ENCODE data around the gene KIF4A. TPM values are rescaled to one million over a fixed set of nuclear protein-coding genes. Genes with fewer than 3 reads are reported as not detected.
A peak's percentile ranks its signal among the peaks of the same experiment; 100 is the strongest.
"Not testable (repeated sequence)": the region's sequence is repeated elsewhere in the genome, so short reads cannot be mapped to it uniquely, and the experiment has no call there.

Gene KIF4A
- total and polyA plus RNA-seq, 9 of the 15 experiments (the other 6 are each of a cell fraction or from before 2014, with no cell fraction given): 13.0 to 42.7 (median 35.9) TPM

DNA sequence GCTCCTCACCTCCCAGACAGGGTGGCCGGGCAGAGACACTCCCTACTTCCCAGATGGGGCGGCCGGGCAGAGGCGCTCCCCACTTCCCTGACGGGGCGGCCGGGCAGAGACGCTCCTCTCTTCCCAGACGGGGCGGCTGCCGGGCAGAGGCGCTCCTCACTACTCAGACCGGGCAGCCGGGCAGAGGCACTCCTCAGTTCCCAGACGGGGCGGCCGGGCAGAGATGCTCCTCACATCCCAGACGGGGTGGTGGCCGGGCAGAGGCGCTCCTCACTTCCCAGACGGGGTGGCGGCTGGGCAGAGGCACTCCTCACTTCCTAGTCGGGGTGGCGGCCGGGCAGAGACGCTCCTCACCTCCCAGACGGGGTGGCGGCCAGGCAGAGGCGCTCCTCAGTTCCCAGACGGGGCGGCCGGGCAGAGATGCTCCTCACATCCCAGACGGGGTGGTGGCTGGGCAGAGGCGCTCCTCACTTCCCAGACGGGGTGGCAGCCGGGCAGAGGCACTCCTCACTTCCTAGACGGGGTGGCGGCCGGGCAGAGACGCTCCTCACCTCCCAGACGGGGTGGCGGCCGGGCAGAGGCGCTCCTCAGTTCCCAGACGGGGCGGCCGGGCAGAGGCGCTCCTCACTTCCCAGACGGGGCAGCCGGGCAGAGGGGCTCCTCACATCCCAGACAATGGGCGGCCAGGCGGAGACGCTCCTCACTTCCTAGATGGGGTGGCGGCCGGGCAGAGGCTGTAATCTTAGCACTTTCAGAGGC is 59.6 kb downstream of the KIF4A start:
- intact Hi-C loops (cut with micrococcal nuclease); H4K20me1 ChIP-seq (replicated peaks; ENCODE audit: control insufficient read depth, insufficient read depth, low read length); ATAC-seq; BruUV-seq (replicated peaks); FAIRE-seq; H3K4me3 ChIP-seq; H2AFZ ChIP-seq (ENCODE audit: low read depth, low read length); H3K27me3 ChIP-seq (ENCODE audit: control insufficient read depth in 2 of 2, insufficient read depth in 2 of 2, low read length in 2 of 2); H3K9ac ChIP-seq (ENCODE audit: insufficient read depth in 1 of 2, low read depth in 2 of 2, low read length in 2 of 2); H3K9me1 ChIP-seq (ENCODE audit: control insufficient read depth, insufficient read depth, low read length); in situ Hi-C loops (cut with MboI); H3K9me3 ChIP-seq (replicated peaks; ENCODE audit: control insufficient read depth, insufficient read depth, low read depth, low read length); H3K4me1 ChIP-seq (replicated peaks in 1 of 2; ENCODE audit: control insufficient read depth in 2 of 2, insufficient read depth in 2 of 2, low read length in 2 of 2); POLR2A ChIA-PET; H3K79me2 ChIP-seq (ENCODE audit: control insufficient read depth, insufficient read depth, low read length); H3K27ac ChIP-seq (ENCODE audit: extremely low read depth, low read depth, low read length); CTCF ChIA-PET (ENCODE audit: low intra/inter-chr PET ratio); DNase-seq (ENCODE audit: extremely low read depth in 1 of 4, low spot score in 3 of 4); H3K4me2 ChIP-seq (ENCODE audit: insufficient read depth, low read length): not testable (repeated sequence)
- 95% methylated on average over 12 of the region's 55 CpGs for WGBS (ENCODE audit: insufficient coverage, low coverage, missing lambda C conversion rate)
- H3K36me3 ChIP-seq (ENCODE audit: control insufficient read depth, insufficient read depth, low read length): peaks cover 41% of the 10 kb centered on the region
- TF ChIP-seq POLR2G (IDR thresholded peaks at IDR 0.05; ENCODE audit: low read depth, low read length): 0 out of 2 replicates have a peak, but pooled peaks have one; percentile 18

GRCh38 chrX:70352496-70352895 is 62.6 kb downstream of the KIF4A start:
- BruUV-seq (replicated peaks): no TSS peak
- Histone ChIP-seq H3K4me2 (ENCODE audit: insufficient read depth, low read length) (no peak overlapping the region), H4K20me1 (replicated peaks; ENCODE audit: control insufficient read depth, insufficient read depth, low read length) (no peaks in the 10 kb centered on the region), H3K36me3 (ENCODE audit: control insufficient read depth, insufficient read depth, low read length) (peaks cover 23% of the 10 kb centered on the region), H3K79me2 (ENCODE audit: control insufficient read depth, insufficient read depth, low read length) (no peaks in the 10 kb centered on the region), H3K9ac (ENCODE audit: insufficient read depth in 1 of 2, low read depth in 2 of 2, low read length in 2 of 2) (no peak overlapping the region), H3K9me1 (ENCODE audit: control insufficient read depth, insufficient read depth, low read length) (no peaks in the 10 kb centered on the region), H3K27me3 (ENCODE audit: control insufficient read depth in 2 of 2, insufficient read depth in 2 of 2, low read length in 2 of 2) (no peaks in the 10 kb centered on the region), H3K4me3 (no peak overlapping the region), H3K9me3 (replicated peaks; ENCODE audit: control insufficient read depth, insufficient read depth, low read depth, low read length) (no peaks in the 10 kb centered on the region), H3K4me1 (replicated peaks in 1 of 2; ENCODE audit: control insufficient read depth in 2 of 2, insufficient read depth in 2 of 2, low read length in 2 of 2) (no peaks in the 10 kb centered on the region), H3K27ac (ENCODE audit: extremely low read depth, low read depth, low read length) (no peak overlapping the region), H2AFZ (ENCODE audit: low read depth, low read length) (no peak overlapping the region)
- DNase-seq (ENCODE audit: extremely low read depth in 1 of 4, low spot score in 3 of 4) (no peak), FAIRE-seq (no peak), ATAC-seq (no peak)
- in situ Hi-C loops (cut with MboI) (no loop called here), intact Hi-C loops (cut with micrococcal nuclease) (no loop called here)
- ChIA-PET POLR2A (no interaction called here), CTCF (ENCODE audit: low intra/inter-chr PET ratio) (no interaction called here)
- WGBS (ENCODE audit: insufficient coverage, low coverage, missing lambda C conversion rate): 100% methylated on average over 3 of the region's 3 CpGs
- no peak for TF ChIP-seq BRD9 (IDR thresholded peaks at IDR 0.05; ENCODE audit: low read depth, partially characterized antibody)
- TF ChIP-seq JUN (IDR thresholded peaks at IDR 0.05; ENCODE audit: borderline replicate concordance, low read depth, low read length): no peak
- TF ChIP-seq JUN (CRISPR knock-in tag; IDR thresholded peaks at IDR 0.05; ENCODE audit: borderline replicate concordance): no peak
- no peak for TF ChIP-seq TCFL5 (CRISPR knock-in tag; conservative IDR thresholded peaks at IDR 0.05)
- no peak for TF ChIP-seq GATAD2B (IDR thresholded peaks at IDR 0.05; ENCODE audit: borderline replicate concordance)
- TF ChIP-seq RCOR1 (IDR thresholded peaks at IDR 0.05; ENCODE audit: borderline replicate concordance in 1 of 2, low read depth in 2 of 2, low read length in 2 of 2): no peak
- TF ChIP-seq PRPF4 (IDR thresholded peaks at IDR 0.05; ENCODE audit: insufficient read depth, low read depth, low read length, poor library complexity, severe bottlenecking): no peak
- TF ChIP-seq, protein P1, sequence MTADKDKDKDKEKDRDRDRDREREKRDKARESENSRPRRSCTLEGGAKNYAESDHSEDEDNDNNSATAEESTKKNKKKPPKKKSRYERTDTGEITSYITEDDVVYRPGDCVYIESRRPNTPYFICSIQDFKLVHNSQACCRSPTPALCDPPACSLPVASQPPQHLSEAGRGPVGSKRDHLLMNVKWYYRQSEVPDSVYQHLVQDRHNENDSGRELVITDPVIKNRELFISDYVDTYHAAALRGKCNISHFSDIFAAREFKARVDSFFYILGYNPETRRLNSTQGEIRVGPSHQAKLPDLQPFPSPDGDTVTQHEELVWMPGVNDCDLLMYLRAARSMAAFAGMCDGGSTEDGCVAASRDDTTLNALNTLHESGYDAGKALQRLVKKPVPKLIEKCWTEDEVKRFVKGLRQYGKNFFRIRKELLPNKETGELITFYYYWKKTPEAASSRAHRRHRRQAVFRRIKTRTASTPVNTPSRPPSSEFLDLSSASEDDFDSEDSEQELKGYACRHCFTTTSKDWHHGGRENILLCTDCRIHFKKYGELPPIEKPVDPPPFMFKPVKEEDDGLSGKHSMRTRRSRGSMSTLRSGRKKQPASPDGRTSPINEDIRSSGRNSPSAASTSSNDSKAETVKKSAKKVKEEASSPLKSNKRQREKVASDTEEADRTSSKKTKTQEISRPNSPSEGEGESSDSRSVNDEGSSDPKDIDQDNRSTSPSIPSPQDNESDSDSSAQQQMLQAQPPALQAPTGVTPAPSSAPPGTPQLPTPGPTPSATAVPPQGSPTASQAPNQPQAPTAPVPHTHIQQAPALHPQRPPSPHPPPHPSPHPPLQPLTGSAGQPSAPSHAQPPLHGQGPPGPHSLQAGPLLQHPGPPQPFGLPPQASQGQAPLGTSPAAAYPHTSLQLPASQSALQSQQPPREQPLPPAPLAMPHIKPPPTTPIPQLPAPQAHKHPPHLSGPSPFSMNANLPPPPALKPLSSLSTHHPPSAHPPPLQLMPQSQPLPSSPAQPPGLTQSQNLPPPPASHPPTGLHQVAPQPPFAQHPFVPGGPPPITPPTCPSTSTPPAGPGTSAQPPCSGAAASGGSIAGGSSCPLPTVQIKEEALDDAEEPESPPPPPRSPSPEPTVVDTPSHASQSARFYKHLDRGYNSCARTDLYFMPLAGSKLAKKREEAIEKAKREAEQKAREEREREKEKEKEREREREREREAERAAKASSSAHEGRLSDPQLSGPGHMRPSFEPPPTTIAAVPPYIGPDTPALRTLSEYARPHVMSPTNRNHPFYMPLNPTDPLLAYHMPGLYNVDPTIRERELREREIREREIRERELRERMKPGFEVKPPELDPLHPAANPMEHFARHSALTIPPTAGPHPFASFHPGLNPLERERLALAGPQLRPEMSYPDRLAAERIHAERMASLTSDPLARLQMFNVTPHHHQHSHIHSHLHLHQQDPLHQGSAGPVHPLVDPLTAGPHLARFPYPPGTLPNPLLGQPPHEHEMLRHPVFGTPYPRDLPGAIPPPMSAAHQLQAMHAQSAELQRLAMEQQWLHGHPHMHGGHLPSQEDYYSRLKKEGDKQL (CRISPR knock-in tag; IDR thresholded peaks at IDR 0.05; ENCODE audit: borderline replicate concordance): no peak
- no peak for TF ChIP-seq TEAD2 (tag; IDR thresholded peaks at IDR 0.05)

Measured in K562 (cell line).